ENCODE data around the gene CDH4. TPM values are rescaled to one million over a fixed set of nuclear protein-coding genes. Genes with fewer than 3 reads are reported as not detected.
A peak's percentile ranks its signal among the peaks of the same experiment; 100 is the strongest.

CDH4 gene
- total RNA-seq, 1 experiment from 2014 or later: not detected

DNA sequence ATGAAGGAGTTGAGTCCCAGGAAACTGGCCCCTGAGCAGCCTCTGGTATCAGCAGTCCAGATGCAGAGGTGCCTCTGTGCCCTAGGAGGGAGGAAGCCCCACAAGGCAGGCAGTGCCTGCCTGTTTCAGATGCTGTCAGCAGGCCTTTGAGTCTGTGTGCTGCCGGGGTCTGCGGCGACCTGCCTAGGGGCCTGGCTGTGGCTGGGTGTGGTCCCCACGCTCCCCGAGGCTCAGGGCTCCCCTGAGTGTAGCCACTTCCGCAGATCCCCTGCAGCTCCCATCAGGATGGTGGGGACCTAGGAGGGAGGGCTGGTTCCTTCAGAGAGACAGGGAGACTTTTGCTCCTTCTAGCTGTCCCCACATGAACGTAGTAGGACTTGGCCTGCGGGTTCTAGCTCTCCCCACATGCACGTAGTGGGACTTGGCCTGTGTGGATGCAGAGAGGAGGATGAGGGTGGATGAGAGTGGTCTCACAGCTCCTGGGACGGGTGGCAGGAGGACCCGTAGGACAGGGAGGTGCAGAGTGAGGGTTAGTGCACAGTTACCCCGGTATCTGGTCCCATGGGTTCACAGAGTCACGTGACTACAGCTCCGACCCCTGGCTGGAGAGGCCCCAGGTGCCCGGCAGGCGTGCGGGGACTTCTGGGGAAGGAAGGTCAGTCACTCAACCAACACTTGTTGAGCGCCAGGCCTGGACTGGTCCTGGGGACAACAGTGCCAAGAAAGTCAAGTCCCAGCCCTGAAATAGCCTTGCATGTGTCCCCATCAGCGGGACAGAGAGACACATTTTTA, 41.0 kb downstream of the CDH4 start:
- 0 out of 2 replicates have a peak, but pooled peaks have one; percentile 42 for ATAC-seq
- H3K27me3 ChIP-seq (ENCODE audit: control insufficient read depth, insufficient read depth, low read length): no peaks in the 10 kb centered on the region
- no TSS peak for BruUV-seq (replicated peaks)
- TF ChIP-seq, protein P1, sequence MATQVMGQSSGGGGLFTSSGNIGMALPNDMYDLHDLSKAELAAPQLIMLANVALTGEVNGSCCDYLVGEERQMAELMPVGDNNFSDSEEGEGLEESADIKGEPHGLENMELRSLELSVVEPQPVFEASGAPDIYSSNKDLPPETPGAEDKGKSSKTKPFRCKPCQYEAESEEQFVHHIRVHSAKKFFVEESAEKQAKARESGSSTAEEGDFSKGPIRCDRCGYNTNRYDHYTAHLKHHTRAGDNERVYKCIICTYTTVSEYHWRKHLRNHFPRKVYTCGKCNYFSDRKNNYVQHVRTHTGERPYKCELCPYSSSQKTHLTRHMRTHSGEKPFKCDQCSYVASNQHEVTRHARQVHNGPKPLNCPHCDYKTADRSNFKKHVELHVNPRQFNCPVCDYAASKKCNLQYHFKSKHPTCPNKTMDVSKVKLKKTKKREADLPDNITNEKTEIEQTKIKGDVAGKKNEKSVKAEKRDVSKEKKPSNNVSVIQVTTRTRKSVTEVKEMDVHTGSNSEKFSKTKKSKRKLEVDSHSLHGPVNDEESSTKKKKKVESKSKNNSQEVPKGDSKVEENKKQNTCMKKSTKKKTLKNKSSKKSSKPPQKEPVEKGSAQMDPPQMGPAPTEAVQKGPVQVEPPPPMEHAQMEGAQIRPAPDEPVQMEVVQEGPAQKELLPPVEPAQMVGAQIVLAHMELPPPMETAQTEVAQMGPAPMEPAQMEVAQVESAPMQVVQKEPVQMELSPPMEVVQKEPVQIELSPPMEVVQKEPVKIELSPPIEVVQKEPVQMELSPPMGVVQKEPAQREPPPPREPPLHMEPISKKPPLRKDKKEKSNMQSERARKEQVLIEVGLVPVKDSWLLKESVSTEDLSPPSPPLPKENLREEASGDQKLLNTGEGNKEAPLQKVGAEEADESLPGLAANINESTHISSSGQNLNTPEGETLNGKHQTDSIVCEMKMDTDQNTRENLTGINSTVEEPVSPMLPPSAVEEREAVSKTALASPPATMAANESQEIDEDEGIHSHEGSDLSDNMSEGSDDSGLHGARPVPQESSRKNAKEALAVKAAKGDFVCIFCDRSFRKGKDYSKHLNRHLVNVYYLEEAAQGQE (IDR thresholded peaks at IDR 0.05; ENCODE audit: insufficient read depth in 1 of 2, low read depth in 2 of 2, low read length in 1 of 2): no peak
- TF ChIP-seq SIN3A (IDR thresholded peaks at IDR 0.05; ENCODE audit: borderline replicate concordance, insufficient read depth, low read depth, low read length) (no peak), POLR2AphosphoS5 (IDR thresholded peaks at IDR 0.05; ENCODE audit: low read depth, low read length) (no peak), TCF7L2 (IDR thresholded peaks at IDR 0.05; ENCODE audit: low read depth, low read length) (no peak)
- TF ChIP-seq, protein P2, sequence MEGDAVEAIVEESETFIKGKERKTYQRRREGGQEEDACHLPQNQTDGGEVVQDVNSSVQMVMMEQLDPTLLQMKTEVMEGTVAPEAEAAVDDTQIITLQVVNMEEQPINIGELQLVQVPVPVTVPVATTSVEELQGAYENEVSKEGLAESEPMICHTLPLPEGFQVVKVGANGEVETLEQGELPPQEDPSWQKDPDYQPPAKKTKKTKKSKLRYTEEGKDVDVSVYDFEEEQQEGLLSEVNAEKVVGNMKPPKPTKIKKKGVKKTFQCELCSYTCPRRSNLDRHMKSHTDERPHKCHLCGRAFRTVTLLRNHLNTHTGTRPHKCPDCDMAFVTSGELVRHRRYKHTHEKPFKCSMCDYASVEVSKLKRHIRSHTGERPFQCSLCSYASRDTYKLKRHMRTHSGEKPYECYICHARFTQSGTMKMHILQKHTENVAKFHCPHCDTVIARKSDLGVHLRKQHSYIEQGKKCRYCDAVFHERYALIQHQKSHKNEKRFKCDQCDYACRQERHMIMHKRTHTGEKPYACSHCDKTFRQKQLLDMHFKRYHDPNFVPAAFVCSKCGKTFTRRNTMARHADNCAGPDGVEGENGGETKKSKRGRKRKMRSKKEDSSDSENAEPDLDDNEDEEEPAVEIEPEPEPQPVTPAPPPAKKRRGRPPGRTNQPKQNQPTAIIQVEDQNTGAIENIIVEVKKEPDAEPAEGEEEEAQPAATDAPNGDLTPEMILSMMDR (IDR thresholded peaks at IDR 0.05): no peak
- H3K9me3 ChIP-seq (ENCODE audit: control insufficient read depth, insufficient read depth, low read depth, low read length): no peaks in the 10 kb centered on the region
- H3K4me1 ChIP-seq (ENCODE audit: control insufficient read depth, insufficient read depth, low read length): no peaks in the 10 kb centered on the region
- intact Hi-C loops (cut with micrococcal nuclease; ENCODE audit: unreplicated experiment) (no loop called here), in situ Hi-C loops (cut with HindIII; ENCODE audit: low pct_unique_long_range_greater_than_20kb, low sequenced_read_pairs) (no loop called here)
- CTCF ChIA-PET: no interaction called here
- DNase-seq (ENCODE audit: low read depth, low spot score): no peak
- no peaks in the 10 kb centered on the region for H3K36me3 ChIP-seq (ENCODE audit: control insufficient read depth, insufficient read depth, low read length)
- no peak overlapping the region for H3K4me3 ChIP-seq (ENCODE audit: low read depth in 2 of 2, low read length in 2 of 2)
- POLR2A ChIA-PET: no interaction called here
- no peak overlapping the region for H3K27ac ChIP-seq (ENCODE audit: low read length)

DNA sequence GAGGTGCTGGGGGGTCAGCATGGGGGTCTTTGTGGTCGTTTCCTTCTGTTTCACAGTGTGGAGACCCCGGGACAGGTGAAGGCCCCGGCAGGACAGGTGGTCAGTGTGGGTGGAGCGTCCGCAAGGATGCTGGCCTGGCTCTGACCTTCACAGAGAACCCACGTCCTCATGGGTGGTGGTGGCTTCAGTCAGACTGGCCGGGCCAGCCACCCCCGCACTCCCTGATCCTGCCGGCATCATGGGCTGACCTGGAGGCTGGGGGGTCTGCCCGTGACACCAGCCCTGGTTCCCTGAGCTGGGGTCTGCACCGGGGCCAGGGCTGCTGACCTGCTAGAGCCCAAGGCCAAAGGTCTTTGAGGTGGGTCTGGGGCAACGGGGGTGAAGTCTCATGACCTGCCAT, 41.9 kb downstream of the CDH4 start:
- CTCF ChIA-PET: no interaction called here

More for the DNA sequence above, 41.9 kb downstream of the CDH4 start:
- H3K4me3 ChIP-seq (ENCODE audit: low read depth in 2 of 2, low read length in 2 of 2): no peak overlapping the region
- H3K36me3 ChIP-seq (ENCODE audit: control insufficient read depth, insufficient read depth, low read length): no peaks in the 10 kb centered on the region
- no TSS peak for BruUV-seq (replicated peaks)
- in situ Hi-C loops (cut with HindIII; ENCODE audit: low pct_unique_long_range_greater_than_20kb, low sequenced_read_pairs): no loop called here
- no peaks in the 10 kb centered on the region for H3K9me3 ChIP-seq (ENCODE audit: control insufficient read depth, insufficient read depth, low read depth, low read length)
- H3K27ac ChIP-seq (ENCODE audit: low read length): no peak overlapping the region
- H3K4me1 ChIP-seq (ENCODE audit: control insufficient read depth, insufficient read depth, low read length): no peaks in the 10 kb centered on the region
- ATAC-seq: no peak
- DNase-seq (ENCODE audit: low read depth, low spot score): no peak
- POLR2A ChIA-PET: no interaction called here
- intact Hi-C loops (cut with micrococcal nuclease; ENCODE audit: unreplicated experiment): no loop called here
- H3K27me3 ChIP-seq (ENCODE audit: control insufficient read depth, insufficient read depth, low read length): no peaks in the 10 kb centered on the region
- TF ChIP-seq, protein P1 (IDR thresholded peaks at IDR 0.05; ENCODE audit: insufficient read depth in 1 of 2, low read depth in 2 of 2, low read length in 1 of 2): no peak
- TF ChIP-seq SIN3A (IDR thresholded peaks at IDR 0.05; ENCODE audit: borderline replicate concordance, insufficient read depth, low read depth, low read length): no peak
- TF ChIP-seq, protein P2 (IDR thresholded peaks at IDR 0.05): no peak
- TF ChIP-seq TCF7L2 (IDR thresholded peaks at IDR 0.05; ENCODE audit: low read depth, low read length): no peak
- no peak for TF ChIP-seq POLR2AphosphoS5 (IDR thresholded peaks at IDR 0.05; ENCODE audit: low read depth, low read length)
